NCI-H187 treated with DMSO at 0.1 percent for 48 hours (cell line): ENCODE measurements around the gene EID3.
"Not testable (repeated sequence)": the region's sequence is repeated elsewhere in the genome, so short reads cannot be mapped to it uniquely, and the experiment has no call there.

ENCODE experiments used
- DNase-seq: peaks from one replicate; lab custom pipeline; 2025; lab: John Stamatoyannopoulos, UW

Gene EID3

DNA sequence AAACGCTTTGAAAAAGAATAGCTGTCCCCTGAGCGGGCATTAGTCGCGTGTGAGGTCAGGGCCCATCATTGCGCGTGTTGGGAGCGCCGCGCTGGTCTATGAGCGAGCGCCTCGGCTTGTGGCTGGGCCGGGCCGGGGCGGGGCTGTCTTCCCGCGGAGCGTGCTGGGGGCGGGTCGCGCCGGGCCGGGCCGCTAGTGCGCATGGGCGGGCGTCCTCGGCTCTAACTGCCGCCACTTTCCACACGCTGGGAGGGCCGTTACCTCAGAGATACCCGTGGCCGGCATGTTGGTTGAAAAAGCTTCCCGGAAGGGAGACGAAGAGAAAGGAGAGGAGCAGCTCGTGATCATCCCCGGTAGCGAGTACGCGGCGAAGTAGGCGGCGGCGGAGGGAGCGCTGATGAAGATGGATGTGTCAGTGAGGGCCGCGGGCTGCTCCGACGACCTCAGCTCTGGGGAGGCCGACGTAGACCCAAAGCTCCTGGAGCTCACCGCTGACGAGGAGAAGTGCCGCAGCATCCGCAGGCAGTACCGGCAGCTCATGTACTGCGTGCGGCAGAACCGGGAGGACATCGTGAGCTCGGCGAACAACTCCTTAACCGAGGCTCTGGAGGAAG lies at the start of gene EID3:
EID3 (plus strand) TSS at position 202 of the 614 bp plus-strand sequence; CDS start at position 398, 196 bp downstream.
- no peak for DNase-seq

DNA sequence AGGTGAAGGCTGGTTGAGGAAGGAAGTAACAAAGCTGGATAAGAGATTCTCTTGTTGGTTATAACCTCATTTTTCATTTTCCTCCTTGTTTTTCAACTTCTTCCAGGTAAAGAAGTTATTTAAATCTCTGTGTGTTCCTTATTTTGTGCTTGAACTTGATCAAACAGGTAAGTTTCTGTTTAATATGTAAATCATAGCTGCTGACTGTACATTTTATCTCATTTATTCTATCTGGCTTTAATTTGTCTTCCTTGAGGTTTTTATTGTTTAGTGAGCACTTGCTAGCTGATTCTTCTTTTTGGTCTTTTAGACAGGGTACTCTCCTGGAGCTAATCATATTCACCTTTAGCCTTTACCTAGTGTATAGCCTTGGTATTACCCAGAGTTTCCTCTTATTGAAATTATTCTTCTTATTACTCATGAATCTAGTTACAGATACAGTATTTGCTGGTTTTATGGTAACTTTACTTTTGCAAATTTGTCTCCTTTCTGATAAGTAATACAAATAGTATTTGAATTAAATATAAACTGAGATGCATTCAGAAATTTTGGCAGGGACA lies 45.5 kb upstream of the EID3 start:
- DNase-seq: no peak

GRCh38 chr12:104258476-104259067 lies 45.0 kb upstream of the EID3 start:
- no peak for DNase-seq

- DNase-seq: no peak
Observed at GRCh38 chr12:104263026-104263425, 40.5 kb upstream of the EID3 start.

- no peak for DNase-seq
Observed at GRCh38 chr12:104263580-104264358, 39.8 kb upstream of the EID3 start.

- DNase-seq: not testable (repeated sequence)
Observed at GRCh38 chr12:104265436-104265835, 38.1 kb upstream of the EID3 start.

GRCh38 chr12:104272938-104273337 lies 30.6 kb upstream of the EID3 start:
- no peak for DNase-seq

- DNase-seq: no peak
Observed at GRCh38 chr12:104273503-104273902, 30.0 kb upstream of the EID3 start.

DNA sequence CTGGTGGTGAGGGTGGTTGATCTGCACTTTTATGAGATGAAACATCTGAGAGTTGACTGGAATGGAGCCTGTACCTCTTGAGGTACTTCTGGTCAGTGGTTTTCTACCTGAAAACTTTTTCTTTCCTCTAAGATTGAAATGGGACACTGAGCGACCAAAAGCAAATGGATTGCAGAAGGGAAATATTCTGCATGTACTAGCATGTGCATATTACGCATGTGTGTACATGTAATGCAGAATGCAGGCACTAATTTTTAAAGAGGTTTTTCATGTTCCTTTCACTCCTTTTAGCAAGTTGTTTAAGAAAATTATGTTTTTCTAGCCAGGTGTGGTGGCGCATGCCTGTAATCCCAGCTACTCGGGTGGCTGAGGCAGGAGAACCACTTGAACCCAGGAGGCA lies 28.7 kb upstream of the EID3 start:
- no peak for DNase-seq

DNA sequence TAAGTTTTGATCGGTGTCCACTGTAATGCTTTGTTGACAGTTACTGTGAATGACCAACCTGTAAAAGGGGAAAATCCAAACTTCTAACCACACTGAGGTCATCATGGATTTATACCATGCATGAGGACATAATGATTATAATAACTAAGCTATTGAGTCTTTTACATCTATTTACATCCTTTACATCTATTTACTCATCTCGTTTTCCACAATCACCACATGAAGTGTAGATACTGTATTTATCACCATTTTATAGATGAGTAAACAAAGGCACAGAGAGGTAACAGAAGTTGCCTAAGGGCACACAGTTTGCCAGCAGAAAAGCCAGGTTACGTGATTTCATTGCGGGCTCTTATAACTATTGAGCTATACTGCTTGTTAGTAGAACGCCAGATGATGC lies 27.9 kb upstream of the EID3 start:
- DNase-seq: no peak

DNA sequence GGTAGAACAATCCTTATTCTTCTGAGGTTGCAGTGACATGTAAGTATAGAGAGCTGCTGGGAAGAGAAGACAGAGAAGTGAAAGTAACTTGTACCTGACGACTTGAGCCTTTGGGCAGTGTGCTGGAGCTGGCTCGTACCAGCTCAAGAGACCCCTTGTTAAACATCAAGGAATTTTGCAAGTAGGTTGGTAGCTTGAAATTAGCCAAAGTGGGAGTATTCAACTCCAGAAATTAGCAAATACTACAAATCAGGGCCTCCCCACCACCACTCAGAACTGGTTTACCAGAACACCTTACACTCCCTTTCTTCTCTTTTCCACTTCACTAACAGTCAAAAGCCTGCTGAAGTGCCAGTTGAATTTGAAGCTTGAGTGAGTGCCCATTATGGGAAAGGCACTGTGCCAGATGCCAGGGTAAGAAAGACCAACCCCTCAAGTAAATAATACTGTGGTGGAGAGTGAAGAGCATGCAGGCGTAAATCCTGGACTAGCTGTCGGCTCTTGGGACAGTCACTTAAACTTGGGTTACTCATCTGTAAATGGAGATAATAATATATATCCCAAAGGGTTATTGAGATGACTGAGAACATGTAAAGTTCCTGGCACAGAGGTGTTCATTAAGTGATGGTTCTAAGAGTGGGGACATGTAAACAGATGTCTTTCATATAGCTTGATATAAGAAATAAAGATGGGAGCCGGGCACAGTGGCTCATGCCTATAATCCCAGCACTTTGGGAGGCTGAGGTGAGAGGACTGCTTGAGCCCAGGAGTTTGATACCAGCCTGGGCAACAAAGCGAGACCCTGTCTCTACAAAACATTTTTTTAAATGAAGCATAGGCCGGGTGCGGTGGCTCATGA lies 27.0 kb upstream of the EID3 start:
- DNase-seq: peak; percentile 98

GRCh38 chr12:104279164-104279563 lies 24.4 kb upstream of the EID3 start:
- DNase-seq: no peak

DNA sequence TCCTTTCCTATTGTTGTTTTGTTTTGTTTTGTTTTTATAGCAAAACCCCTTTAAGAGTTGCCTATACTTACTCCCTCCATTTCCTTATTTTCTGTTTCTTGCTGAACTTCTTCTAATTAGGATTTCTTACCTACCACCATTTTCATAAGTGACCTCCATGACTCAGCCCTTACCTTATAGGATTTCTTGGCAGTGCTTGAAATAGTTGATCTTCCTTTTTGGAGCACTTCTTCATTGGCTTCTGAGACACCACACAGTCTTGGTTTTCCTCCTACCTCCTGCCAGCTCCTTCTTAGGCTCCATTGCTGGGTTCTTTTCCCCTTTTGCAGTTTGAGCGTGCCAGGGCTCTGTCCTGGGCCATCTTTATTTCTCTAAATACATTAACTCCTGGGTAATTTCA lies 23.4 kb upstream of the EID3 start:
- no peak for DNase-seq

GRCh38 chr12:104280717-104281458 lies 22.7 kb upstream of the EID3 start:
- DNase-seq: no peak

GRCh38 chr12:104281636-104282035 lies 21.9 kb upstream of the EID3 start:
- DNase-seq: no peak

- no peak for DNase-seq
Observed at GRCh38 chr12:104282109-104282508, 21.4 kb upstream of the EID3 start.

DNA sequence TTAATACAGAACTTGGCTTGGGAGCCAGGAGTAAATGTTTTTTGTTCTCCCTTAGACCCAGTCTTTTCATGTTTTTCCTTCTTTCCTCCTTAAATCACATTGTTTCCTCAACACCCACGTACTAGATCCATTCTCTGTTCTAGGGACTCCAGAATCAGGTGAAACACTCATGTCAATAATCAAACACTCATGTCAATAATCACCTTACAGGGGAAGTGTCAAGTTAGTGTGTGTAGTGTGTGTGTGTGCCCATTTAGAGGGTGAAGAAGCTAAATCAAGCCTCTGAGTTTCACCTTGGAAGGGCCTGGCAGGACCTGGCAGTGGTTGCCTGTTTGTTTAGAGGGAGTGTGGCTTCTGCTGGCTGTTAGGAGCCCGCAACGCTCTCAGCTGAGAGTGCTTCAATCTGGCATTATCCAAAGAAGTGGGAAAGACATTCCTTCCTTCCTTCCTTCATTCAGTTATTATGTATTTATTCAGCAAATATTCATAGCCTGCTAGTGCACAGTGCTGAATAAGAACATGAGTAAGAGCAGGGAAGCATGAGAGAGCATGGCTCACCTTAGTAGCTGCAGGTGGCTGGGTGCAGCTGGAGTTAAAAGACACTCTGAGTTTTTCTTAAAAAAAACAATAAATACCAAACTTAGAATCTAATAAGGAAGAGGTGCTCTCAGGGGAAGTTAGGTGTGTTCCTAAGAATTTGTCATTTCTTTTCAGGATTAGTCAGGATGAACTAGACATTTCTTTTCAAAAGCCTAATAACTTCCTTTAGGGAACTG lies 17.6 kb upstream of the EID3 start:
- DNase-seq: peak; percentile 30

- DNase-seq: peak; percentile 79
Observed at GRCh38 chr12:104286516-104287482, 16.7 kb upstream of the EID3 start.

- DNase-seq: peak; percentile 73
Observed at GRCh38 chr12:104288635-104289274, 14.8 kb upstream of the EID3 start.
